Stimulated activated CD8-positive, alpha-beta memory T cell treated with anti-CD3 and anti-CD28 coated beads, Interleukin-15, amount 100 ng/mL, for 4 hours (primary cell): ENCODE measurements around the gene HKDC1.
"Not testable (repeated sequence)": the region's sequence is repeated elsewhere in the genome, so short reads cannot be mapped to it uniquely, and the experiment has no call there.

Experiments used
- DNase-seq, 2 donors: peaks; one replicate each; pipeline ENCODE4 v3.0.0-alpha.2; 2020; ENCODE audit warnings: low read depth in 2 of 2

Gene HKDC1, protein sequence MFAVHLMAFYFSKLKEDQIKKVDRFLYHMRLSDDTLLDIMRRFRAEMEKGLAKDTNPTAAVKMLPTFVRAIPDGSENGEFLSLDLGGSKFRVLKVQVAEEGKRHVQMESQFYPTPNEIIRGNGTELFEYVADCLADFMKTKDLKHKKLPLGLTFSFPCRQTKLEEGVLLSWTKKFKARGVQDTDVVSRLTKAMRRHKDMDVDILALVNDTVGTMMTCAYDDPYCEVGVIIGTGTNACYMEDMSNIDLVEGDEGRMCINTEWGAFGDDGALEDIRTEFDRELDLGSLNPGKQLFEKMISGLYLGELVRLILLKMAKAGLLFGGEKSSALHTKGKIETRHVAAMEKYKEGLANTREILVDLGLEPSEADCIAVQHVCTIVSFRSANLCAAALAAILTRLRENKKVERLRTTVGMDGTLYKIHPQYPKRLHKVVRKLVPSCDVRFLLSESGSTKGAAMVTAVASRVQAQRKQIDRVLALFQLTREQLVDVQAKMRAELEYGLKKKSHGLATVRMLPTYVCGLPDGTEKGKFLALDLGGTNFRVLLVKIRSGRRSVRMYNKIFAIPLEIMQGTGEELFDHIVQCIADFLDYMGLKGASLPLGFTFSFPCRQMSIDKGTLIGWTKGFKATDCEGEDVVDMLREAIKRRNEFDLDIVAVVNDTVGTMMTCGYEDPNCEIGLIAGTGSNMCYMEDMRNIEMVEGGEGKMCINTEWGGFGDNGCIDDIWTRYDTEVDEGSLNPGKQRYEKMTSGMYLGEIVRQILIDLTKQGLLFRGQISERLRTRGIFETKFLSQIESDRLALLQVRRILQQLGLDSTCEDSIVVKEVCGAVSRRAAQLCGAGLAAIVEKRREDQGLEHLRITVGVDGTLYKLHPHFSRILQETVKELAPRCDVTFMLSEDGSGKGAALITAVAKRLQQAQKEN

DNA sequence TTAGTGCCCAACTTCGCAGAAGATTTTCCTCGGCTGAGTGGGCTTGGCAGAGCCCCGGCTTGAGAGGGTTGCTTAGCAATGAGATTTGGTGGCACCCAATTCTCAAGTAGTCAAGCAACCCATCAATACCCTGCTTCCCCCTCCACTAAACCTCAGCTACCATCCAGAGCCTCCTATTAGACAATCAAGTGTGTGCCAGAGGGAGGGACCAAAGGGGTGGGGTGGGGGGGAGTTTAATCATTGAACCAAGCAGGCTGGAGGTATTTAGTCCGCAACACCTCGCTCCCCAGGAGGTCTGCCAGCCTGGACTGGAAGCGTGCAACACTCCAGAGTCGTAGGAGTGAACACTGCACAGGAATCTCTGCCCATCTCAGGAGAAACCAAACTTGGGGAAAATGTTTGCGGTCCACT lies at the start of gene HKDC1:
Gene HKDC1 (plus strand): TSS at position 292 of the 411 bp plus-strand sequence. CDS start 104 bp downstream, at position 396.
- DNase-seq = no peak

DNA sequence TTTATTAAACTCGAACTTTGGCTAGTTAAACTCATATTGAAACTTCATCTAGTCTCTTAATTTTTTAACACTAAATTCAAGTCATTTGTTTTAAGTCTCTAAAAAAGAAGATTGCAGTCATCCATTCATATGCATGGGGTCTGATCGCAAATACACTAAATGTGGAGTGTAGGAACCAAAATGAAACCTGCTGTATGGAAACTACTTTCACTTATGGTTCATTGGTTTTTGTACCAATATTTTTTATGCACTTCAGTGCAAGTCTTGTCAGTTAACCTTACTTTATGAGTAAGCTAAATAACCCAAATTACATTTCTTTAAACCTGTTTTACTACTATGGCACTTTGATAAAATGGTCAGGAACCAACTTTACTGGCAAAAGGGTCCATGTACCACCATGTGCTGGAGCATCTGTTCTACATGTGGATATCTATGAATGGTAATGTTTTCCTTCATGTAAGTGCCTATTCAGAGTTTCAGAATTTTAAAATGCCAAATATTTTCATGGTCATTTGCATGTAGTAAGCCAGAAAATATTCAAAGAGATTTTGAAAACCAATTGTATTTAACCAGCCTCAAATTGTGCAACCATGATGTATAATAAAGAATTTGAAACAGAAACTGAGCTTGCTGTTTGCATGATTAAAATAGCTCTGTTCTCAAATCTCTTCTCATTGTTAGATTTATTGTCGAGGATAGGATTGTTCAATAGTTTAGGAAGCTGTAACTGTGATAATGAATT lies 47.7 kb upstream of the HKDC1 start:
- DNase-seq = no peak

DNA sequence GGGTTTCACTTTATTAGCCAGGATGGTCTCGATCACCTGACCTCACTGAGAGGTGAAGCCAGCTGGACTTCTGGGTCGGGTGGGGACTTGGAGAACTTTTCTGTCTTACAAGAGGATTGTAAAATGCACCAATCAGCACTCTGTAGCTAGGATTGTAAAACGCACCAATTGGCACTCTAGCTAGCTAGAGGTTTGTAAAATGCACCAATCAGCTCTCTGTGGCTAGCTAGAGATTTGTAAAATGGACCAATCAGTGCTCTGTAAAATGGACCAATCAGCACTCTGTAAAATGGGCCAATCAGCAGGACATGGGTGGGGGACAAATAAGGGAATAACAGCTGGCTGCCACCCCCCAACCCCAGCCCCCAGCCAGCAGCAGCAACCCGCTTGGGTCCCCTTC lies 44.8 kb upstream of the HKDC1 start:
- DNase-seq = not testable (repeated sequence)

DNA sequence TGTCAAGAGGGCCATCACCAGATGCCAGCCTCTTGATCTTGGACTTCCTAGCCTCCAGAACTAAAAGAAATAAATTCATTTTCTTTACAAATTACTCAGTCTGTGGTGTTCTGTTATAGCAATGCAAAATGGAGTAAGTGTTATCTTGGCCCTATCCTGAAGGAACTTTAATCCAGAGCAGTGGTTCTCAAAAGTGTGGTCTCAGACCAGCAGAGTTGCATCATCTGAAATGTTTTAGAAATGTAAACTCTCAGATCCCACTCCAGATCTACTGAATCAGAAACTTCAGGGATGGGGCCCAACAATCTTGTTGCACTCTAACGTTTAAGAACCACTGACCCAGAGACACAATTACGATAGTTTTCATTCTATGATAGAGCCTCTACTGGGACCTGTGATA lies 43.3 kb upstream of the HKDC1 start:
- no peak for DNase-seq

DNA sequence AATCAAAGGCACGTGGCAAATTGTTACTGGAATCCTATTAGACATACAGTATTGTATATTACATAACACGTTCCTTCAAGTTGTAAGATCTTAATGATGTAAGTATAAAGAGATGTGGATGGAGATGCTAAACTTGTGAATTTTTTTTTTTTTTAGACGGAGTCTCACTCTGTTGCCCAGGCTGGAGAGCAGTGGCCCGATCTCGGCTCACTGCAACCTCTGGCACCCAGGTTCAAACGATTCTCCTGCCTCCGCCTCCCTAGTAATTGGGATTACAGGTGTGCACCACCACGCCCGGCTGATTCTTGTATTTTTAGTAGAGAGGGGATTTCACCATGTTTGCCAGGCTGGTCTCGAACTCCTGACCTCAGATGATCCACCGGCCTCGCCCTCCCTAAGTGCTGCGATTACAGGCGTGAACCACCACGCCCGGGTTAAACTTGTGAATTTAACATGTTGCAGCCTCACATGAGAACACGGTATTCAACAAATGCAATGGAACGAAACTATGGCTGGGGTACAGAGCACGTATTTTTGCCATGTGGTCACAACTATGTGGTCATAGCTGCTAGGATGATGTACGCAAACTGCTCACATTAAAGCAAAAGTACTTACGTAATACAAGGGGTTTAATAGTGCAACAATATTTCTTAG lies 40.9 kb upstream of the HKDC1 start:
- DNase-seq = peak in 1 of 2 donors; percentile 1

DNA sequence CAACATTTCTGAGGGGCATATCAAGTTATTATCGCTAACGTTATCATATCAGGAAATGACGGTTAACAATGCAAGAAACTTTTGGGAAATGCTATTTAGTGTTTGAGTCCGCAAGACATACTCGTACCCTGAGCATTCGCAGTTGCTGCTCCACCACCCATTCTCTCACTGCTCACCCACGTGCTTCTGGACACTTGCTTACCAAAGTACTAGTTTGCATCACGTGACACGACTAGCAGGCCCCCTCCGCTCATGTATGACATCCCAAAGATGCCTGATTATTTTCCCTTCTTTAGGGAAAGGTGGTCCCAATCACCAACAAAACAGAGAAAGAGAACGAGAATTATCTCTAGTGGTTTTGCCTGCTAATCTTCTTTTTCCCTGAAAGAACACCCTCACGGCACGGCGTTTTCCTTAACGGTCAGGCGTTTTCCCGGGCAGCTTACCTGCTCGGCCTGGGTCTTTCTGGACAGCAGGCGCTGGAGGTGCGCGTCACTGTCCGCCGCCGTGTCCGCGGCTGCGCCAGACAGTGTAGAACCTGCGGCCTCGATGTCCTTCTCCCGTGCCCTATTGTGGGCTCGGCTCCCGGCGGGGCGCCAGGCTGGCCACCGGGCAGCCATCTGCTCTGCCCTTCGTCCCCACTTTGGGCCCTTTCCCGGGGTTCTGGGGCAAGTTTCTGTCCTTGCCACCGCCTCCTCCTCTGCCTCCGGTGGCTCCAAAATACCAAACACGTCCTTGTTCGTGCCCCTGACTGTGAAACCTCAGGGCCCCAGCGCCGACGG lies 40.2 kb upstream of the HKDC1 start, which contains the start of gene SUPV3L1:
Gene SUPV3L1 (plus strand): TSS at position 492 of the 782 bp plus-strand sequence. CDS start 58 bp downstream, at position 550.
- peak; percentile 71 to 87 for DNase-seq

DNA sequence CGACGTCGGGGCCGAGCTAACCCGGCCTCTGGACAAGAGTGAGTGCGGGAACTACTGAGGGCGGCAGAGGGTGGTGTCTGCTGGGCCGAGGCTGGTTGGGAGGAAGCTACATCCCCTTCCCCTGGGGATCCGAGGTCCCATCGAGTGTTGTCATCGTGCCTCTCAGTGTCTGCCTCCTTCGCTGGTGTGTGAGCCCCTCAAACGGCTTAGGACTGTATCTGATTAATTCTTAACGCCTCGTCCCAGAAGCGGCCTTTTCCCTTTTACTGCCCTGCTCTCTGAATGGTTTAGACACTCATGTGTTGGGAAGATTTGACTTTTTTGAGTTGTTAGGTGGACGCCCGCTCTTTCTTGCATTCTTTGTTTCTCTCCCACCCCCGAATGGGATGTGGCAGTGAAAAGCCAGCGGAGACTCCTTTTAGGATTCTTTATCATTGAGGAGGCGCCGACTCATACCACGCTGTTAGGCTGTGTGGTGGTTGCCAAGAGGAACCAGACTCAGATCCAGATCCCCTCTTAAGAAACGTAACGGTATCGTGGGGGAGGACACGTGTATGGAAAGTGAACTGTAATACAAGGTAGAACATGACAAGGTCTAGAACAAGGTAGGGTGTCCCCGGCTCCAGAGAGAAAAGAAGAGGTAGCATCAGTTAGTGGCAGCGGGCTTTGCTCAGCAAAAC lies 39.5 kb upstream of the HKDC1 start:
- DNase-seq = no peak

DNA sequence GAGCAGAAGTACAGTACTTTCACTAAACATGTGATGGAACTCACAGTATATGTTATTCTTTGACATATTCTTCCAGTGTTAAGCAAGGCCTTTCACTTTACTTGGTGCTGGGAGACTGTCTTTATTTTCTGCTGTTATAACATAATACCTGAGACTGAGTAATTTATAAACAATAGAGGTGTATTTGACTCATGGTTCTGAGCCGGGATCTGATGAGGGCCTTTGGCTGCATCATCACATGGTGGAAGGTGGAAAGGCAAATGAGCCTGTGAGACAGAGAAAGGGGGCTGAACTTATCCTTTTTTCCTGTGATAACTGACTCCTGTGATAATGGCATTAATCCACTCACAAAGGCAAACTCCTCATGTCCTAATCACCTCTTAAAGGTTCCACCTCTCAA lies 38.7 kb upstream of the HKDC1 start:
- no peak for DNase-seq

DNA sequence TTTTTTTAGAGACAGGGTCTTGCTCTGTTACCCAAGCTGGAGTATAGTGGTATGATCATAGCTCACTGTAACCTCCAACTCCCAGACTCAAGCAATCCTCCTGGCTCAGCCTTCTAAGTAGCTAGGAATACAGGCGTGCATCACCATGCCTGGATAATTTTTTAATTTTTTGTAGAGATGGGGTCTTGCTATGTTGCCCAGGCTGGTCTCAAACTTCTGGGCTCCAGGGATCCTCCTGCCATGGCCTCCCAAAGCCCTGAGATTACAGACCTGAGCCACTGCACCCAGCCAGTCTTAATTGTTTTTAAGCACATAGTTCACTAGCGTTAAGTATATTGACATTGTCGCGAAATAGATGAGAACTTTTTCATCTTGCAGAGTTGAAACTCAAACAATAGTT lies 38.1 kb upstream of the HKDC1 start:
- no peak for DNase-seq

DNA sequence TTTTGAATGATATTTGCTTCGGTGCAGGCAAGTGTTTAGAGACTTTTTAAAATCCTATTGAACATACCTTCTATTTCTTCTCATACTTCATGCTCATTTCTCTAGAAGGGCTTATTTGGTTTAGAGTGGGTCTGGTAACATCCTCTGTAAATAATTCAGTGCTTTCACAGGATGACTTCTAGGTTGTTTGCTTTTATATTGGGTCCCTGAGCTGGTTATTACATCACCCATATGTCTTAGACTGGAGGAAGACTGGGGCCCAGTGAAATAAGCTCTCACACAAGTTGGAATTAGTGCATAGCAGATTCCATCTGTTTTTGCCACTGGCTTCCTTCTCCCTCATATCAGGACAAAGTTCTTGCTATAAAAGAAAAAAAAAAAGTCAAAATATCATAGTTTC lies 33.6 kb upstream of the HKDC1 start:
- no peak for DNase-seq

DNA sequence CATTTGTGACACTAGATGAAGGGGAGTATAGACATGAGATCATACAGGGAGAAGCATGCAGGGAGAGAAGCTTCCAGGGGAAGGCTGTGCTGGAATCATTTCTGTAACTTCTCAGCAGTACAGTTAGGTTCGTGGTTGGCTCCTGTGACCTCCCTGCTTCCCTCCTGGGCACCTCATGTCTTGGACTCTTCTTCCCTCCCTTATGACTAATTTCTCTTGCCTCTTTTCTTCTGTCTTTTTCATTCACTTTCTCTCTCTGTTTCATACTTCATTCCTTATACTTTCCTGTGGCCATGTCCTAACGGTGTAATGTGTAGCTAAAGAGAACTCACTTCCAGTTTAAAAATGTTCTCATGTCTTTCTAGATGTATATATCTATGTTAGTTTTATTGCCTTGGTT lies 19.1 kb upstream of the HKDC1 start:
- DNase-seq = no peak

DNA sequence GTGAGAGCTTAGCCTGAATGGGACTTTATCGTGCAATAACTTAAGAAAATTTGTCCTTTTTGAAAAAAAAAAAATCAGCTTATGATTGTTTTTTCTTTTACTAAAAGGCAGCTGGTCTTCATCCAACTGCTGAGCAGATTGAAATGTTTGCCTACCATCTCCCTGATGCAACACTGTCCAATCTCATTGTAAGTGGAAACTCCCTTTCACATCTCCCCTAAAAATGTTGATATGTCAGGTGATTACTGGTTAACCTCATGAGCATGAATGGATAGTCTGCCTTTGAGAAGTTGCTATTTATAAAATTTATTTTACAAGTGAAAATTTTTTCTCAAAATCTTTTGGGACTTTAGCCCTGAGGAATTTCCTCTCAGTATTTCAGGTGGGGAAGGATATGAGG lies 17.8 kb upstream of the HKDC1 start:
- no peak for DNase-seq

DNA sequence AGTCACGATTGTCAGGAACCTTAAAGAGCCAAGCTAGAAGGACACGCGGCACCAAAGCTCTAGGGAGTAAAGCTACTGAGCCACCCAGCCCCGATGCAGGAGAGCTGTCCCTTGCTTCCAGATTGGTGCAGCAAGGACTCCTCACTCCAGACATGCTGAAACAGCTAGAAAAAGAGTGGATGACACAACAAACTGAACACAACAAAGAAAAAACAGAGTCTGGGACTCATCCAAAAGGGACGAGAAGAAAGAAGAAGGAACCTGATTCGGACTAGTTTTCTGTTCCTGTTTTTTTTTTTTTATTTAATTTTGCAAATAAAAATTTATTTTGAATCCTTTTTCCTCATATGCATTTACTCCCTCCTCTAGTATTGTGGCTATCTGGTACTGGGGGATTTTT lies 11.4 kb upstream of the HKDC1 start:
- no peak for DNase-seq

DNA sequence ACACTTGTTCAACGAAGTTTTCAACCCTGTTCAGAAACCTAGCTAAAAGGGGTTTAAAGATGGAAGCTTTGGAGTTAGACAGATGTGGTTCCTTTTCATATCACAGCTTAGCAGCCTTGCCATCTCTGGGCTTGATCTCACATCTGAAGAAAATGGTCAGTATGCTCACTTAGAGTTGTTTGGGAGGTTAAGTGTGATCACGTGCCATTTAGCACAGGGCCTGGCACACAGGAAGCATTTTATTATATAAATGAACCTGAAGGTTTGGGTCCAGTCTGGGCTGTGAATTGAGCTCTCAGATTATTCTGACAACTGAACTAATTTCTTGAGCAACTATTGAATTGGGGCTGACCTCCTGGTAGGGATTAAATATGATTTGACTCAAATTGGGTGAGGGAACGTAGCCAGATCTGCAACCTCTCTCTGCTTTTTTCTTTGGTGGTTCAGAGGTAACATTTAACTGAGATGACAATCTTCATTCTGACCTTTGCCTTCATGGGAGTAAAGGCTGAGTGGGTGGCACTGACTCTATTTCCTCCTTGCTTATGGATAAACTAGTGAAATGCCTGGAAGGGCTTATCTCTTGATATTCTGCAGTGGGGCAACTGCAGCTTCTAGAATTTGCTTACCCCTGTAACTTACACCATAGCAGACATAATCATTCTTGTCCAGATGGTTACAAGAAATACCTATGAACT lies 10.2 kb upstream of the HKDC1 start:
- DNase-seq = no peak

DNA sequence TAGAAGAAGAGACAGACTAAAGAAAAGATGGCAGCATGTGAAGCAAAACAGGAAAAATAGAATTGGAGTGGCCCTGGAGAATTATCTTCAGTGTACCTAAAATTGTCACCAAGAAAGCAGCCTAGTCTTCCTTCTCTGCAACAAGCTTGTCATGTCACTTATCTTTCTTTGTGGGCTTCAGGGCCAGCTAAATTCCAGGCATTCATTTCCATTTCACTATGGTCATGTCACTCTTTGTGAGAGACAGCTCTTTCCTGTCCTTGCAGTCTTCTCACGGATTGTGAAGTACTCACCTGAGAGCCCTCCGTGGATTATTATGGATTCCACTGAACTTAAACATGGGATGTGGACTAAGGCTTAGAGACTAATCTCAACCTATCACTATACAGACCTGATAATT lies 9.0 kb upstream of the HKDC1 start:
- no peak for DNase-seq

DNA sequence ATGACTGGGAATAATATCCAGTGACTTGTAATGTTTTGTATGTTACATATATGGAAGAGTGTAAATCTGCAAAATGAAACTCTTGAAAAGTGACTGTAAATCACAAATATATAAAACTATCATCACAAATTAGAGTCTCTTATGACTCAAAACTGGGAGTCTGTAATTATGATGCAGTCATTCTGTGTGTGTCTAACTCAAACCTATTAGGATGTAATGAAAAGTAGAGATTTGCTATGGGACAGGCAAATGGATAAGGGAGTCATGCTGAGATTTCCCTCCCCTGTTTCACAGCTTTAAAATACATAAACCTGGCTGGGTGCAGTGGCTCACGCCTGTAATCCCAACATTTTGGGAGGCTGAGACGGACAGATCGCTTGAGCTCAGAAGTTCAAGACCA lies 8.6 kb upstream of the HKDC1 start:
- DNase-seq = no peak

DNA sequence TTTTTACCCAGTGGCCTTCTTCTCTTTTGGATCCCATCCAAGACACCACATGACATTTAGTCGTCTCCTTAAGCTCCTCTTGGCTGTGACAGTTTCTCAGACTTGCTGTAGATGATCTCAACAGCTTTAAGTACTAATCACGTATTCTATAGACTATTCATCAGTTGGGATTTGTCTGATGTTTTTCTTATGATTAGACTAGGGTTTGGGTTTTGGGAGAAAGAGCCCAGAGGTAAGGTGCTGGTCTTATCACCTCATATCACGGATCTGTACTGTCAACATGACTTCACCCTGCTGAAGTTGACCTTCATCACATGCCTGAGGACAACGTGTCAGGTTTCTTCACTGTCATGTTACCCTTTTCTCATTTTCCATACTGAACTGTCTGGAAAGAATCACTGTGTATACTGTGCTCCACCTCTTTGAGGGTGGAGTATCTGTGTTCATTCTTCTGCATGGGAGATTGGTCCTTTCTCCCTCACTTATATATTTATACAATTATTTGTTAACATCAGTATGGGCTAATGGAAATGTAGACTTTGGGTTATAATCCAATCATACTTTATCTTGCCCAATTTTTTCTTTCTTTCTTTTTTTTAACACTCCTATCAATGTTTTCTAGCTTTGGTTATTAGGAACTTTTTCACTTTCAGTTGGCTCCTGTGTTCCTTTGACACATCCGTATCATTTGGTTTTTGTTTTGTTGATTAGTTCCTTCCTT lies 6.4 kb upstream of the HKDC1 start:
- DNase-seq = no peak

DNA sequence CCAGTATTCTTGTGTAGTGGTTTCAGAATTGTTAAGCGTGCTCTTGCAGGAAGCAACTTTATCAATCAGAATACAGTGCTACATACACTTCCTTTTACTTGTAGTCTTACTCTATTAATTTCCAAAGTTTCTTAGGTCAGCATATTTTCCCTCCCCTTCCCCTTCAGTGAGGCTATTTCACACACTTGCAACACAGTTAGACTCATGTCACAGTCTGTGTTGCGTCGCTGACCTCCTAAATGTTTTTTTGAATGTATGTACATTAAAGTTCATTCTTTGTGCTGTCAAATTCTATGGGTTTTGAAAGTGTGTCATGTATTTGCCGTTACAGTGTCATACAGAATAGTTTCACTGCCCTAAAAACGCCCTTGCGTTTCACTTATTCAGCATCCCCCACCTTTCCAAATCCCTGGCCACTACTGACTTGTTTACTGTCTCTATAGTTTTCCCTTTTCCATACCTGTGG lies 5.4 kb upstream of the HKDC1 start:
- no peak for DNase-seq
